ENCODE data around the gene MLLT1. TPM values are rescaled to one million over a fixed set of nuclear protein-coding genes. Genes with fewer than 3 reads are reported as not detected.

MLLT1 gene
- total RNA-seq, 2 experiments from 2014 or later, result 17.5 to 56.0 TPM

DNA sequence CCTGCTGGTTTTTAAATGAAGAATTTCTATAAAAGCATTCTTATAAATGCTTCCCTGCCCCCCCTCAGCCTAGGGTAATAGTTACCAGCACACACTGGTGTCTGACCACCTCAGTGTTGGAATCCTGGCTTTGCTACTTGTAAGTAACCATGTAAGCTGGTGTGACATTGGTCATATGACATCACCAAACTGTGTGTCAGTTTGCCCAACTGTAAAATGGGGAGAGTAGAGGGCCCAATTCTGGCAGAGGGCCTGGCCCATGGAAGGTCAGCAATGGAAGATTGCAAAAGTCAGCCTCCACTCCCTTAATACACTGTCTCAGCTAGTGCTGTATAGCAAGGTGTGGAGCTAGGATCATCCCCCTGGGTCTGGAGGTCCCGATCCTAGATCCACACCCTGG, 112.7 kb downstream of the MLLT1 start:
- H3K79me2 ChIP-seq (ENCODE audit: insufficient read depth, low read depth, low read length), result no peaks in the 10 kb centered on the region
- no peaks in the 10 kb centered on the region for H3K36me3 ChIP-seq (ENCODE audit: insufficient read depth, low read length)
- ChIA-PET CTCF (ENCODE audit: unreplicated experiment) (no interaction called here), POLR2A (no interaction called here)
- H4K20me1 ChIP-seq (ENCODE audit: insufficient read depth, low read length), result no peaks in the 10 kb centered on the region
- no TSS peak for BruUV-seq (replicated peaks)
- no peak overlapping the region for H3K4me2 ChIP-seq (ENCODE audit: low read length)
- no peak overlapping the region for H2AFZ ChIP-seq (ENCODE audit: low read length)
- no peaks in the 10 kb centered on the region for H3K4me1 ChIP-seq (ENCODE audit: insufficient read depth, low read length, poor library complexity, severe bottlenecking)
- no peaks in the 10 kb centered on the region; the same call in 1 of the 2 replicates for H3K9me3 ChIP-seq (ENCODE audit: low read length)
- no peak overlapping the region for H3K27ac ChIP-seq (ENCODE audit: low read depth, low read length, poor library complexity, severe bottlenecking)
- no peak for TF ChIP-seq EZH2phosphoT487 (IDR thresholded peaks at IDR 0.05; ENCODE audit: borderline replicate concordance, low read depth, low read length)
- TF ChIP-seq, protein P1, sequence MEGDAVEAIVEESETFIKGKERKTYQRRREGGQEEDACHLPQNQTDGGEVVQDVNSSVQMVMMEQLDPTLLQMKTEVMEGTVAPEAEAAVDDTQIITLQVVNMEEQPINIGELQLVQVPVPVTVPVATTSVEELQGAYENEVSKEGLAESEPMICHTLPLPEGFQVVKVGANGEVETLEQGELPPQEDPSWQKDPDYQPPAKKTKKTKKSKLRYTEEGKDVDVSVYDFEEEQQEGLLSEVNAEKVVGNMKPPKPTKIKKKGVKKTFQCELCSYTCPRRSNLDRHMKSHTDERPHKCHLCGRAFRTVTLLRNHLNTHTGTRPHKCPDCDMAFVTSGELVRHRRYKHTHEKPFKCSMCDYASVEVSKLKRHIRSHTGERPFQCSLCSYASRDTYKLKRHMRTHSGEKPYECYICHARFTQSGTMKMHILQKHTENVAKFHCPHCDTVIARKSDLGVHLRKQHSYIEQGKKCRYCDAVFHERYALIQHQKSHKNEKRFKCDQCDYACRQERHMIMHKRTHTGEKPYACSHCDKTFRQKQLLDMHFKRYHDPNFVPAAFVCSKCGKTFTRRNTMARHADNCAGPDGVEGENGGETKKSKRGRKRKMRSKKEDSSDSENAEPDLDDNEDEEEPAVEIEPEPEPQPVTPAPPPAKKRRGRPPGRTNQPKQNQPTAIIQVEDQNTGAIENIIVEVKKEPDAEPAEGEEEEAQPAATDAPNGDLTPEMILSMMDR (conservative IDR thresholded peaks at IDR 0.05; ENCODE audit: low read length), result no peak
- DNase-seq (ENCODE audit: low spot score), result no peak
- no peaks in the 10 kb centered on the region for H3K9me2 ChIP-seq (ENCODE audit: insufficient read depth, low read length)
- intact Hi-C loops (cut with micrococcal nuclease; ENCODE audit: unreplicated experiment), result loop anchor here (5.0 to 10.0 kb wide), 2 partner anchors 135 to 258 kb away; partner anchors contain the start of gene KHSRP
- no peak overlapping the region for H3K4me3 ChIP-seq (ENCODE audit: low read depth, low read length, poor library complexity, severe bottlenecking)

DNA sequence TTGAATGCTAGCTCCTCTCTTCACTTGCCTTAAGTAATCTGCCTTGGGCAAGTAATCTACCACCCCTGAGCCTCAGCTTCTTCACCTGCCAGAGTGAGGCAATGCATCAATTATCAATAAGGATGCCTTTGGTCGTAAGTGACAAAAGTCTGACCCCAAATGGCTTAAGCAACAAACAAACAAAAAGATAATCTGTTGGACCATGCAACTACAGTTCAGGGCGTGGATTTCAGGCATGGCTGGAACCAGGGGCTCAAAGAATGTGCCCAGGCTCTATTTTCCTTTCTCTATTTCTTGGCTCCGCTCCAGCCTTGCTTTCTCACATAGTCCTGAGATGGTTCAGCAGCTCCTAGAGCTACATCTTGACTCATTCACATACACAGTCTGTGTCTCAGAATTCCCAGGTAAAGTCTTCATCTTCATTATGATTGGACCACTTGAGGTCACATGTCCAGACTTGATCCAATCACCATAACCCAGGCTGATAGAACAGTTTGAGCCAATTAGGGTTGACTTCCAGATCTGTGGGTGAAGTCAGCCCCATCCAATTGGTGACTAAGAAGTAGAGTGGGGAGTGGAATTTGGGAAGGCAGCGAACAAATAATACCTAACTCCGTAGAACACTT, 114.8 kb downstream of the MLLT1 start:
- no peak for DNase-seq (ENCODE audit: low spot score)
- TF ChIP-seq EZH2phosphoT487 (IDR thresholded peaks at IDR 0.05; ENCODE audit: borderline replicate concordance, low read depth, low read length), result no peak
- TF ChIP-seq, protein P1 (conservative IDR thresholded peaks at IDR 0.05; ENCODE audit: low read length), result no peak
- H3K79me2 ChIP-seq (ENCODE audit: insufficient read depth, low read depth, low read length), result no peaks in the 10 kb centered on the region
- no peaks in the 10 kb centered on the region for H3K36me3 ChIP-seq (ENCODE audit: insufficient read depth, low read length)
- H3K4me3 ChIP-seq (ENCODE audit: low read depth, low read length, poor library complexity, severe bottlenecking), result no peak overlapping the region
- H3K9me3 ChIP-seq (ENCODE audit: low read length), result no peaks in the 10 kb centered on the region
- BruUV-seq (replicated peaks), result no TSS peak
- H3K4me1 ChIP-seq (ENCODE audit: insufficient read depth, low read length, poor library complexity, severe bottlenecking), result peaks cover 8% of the 10 kb centered on the region
- CTCF ChIA-PET (ENCODE audit: unreplicated experiment), result no interaction called here
- H3K27ac ChIP-seq (ENCODE audit: low read depth, low read length, poor library complexity, severe bottlenecking), result no peak overlapping the region
- no peak overlapping the region for H3K4me2 ChIP-seq (ENCODE audit: low read length)
- H3K9me2 ChIP-seq (ENCODE audit: insufficient read depth, low read length), result no peaks in the 10 kb centered on the region
- H2AFZ ChIP-seq (ENCODE audit: low read length), result no peak overlapping the region
- H4K20me1 ChIP-seq (ENCODE audit: insufficient read depth, low read length), result no peaks in the 10 kb centered on the region
- POLR2A ChIA-PET, result no interaction called here
- intact Hi-C loops (cut with micrococcal nuclease; ENCODE audit: unreplicated experiment), result loop anchor here (5.0 to 10.0 kb wide), 2 partner anchors 137 to 260 kb away; partner anchors contain the start of gene KHSRP

DNA sequence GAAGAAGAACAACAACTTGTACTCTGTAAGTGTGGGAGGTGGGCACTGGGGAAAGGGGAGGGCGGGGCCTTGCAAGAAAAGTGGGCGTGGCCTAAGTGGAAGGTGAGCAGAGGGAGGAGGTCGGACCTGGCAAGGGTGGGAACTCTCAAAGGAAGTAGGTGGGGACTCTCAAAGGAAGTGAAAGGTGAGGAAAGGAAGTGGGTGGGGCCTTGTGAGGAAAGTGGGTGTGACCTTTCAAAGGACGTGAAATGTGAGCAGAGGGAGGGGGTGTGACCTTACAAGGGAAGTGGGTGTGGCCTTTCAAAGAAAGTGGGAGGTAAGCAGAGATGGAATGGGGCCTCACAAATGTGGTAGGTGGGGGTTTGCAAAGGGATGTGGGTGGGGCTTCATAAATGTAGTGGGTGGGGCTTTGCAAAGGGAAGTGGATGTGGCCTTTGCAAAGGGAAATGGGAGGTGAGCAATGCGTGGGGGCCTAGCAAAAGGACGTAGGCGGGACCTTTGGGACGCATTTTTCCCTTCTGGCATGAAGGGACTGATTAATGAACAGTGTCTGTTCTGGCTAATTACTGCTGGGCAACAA, 118.4 kb downstream of the MLLT1 start:
- no TSS peak for BruUV-seq (replicated peaks)
- H3K9me3 ChIP-seq (ENCODE audit: low read length), result no peaks in the 10 kb centered on the region
- H3K4me2 ChIP-seq (ENCODE audit: low read length), result peak overlapping the region; percentile 14; the same call in 1 of the 2 replicates
- no peak overlapping the region for H2AFZ ChIP-seq (ENCODE audit: low read length)
- no peaks in the 10 kb centered on the region for H3K9me2 ChIP-seq (ENCODE audit: insufficient read depth, low read length)
- peaks cover 8% of the 10 kb centered on the region for H3K4me1 ChIP-seq (ENCODE audit: insufficient read depth, low read length, poor library complexity, severe bottlenecking)
- POLR2A ChIA-PET, result no interaction called here
- no peak overlapping the region for H3K4me3 ChIP-seq (ENCODE audit: low read depth, low read length, poor library complexity, severe bottlenecking)
- no peaks in the 10 kb centered on the region for H3K79me2 ChIP-seq (ENCODE audit: insufficient read depth, low read depth, low read length)
- H3K36me3 ChIP-seq (ENCODE audit: insufficient read depth, low read length), result no peaks in the 10 kb centered on the region
- intact Hi-C loops (cut with micrococcal nuclease; ENCODE audit: unreplicated experiment), result loop anchor here (10.0 kb wide), 1 partner anchor 263 kb away; the partner anchor contains the start of gene KHSRP
- DNase-seq (ENCODE audit: low spot score), result peak; percentile 98
- no peaks in the 10 kb centered on the region for H4K20me1 ChIP-seq (ENCODE audit: insufficient read depth, low read length)
- CTCF ChIA-PET (ENCODE audit: unreplicated experiment), result no interaction called here
- TF ChIP-seq, protein P1 (conservative IDR thresholded peaks at IDR 0.05; ENCODE audit: low read length), result no peak
- TF ChIP-seq EZH2phosphoT487 (IDR thresholded peaks at IDR 0.05; ENCODE audit: borderline replicate concordance, low read depth, low read length), result no peak
- no peak overlapping the region for H3K27ac ChIP-seq (ENCODE audit: low read depth, low read length, poor library complexity, severe bottlenecking)

Data from OCI-LY7 (cell line).